GM18517 (cell line): ENCODE results near the gene PRKAR1B.
"Not testable (repeated sequence)": the region's sequence is repeated elsewhere in the genome, so short reads cannot be mapped to it uniquely, and the experiment has no call there.

ENCODE experiments used
- ATAC-seq: cut with Tn5 transposase; IDR thresholded peaks from one replicate; pipeline ENCODE4 v1.9.1; 2021; ENCODE audit warnings: mild to moderate bottlenecking, moderate library complexity; ENCODE audit not compliant: unreplicated experiment

The PRKAR1B gene

GRCh38 chr7:757741-758163, 30.7 kb upstream of the PRKAR1B start:
- no peak for ATAC-seq

GRCh38 chr7:756928-757560, 30.0 kb upstream of the PRKAR1B start:
- no peak for ATAC-seq

- no peak for ATAC-seq
Observed at GRCh38 chr7:756231-756927, 29.3 kb upstream of the PRKAR1B start.

- no peak for ATAC-seq
Observed at GRCh38 chr7:755413-755805, 28.3 kb upstream of the PRKAR1B start.

GRCh38 chr7:754531-755412, 27.7 kb upstream of the PRKAR1B start:
- ATAC-seq, result no peak

- no peak for ATAC-seq
Observed at GRCh38 chr7:753190-753589, 26.1 kb upstream of the PRKAR1B start.

GRCh38 chr7:752256-752655, 25.2 kb upstream of the PRKAR1B start:
- ATAC-seq, result not testable (repeated sequence)

GRCh38 chr7:751826-752225, 24.7 kb upstream of the PRKAR1B start:
- ATAC-seq, result no peak

- no peak for ATAC-seq
Observed at GRCh38 chr7:750111-750905, 23.2 kb upstream of the PRKAR1B start.

GRCh38 chr7:749140-749551, 22.1 kb upstream of the PRKAR1B start:
- ATAC-seq, result no peak

GRCh38 chr7:748446-748845, 21.4 kb upstream of the PRKAR1B start:
- ATAC-seq, result no peak

GRCh38 chr7:747186-747585, 20.1 kb upstream of the PRKAR1B start:
- ATAC-seq, result no peak

- no peak for ATAC-seq
Observed at GRCh38 chr7:746155-747061, 19.3 kb upstream of the PRKAR1B start.

- no peak for ATAC-seq
Observed at GRCh38 chr7:745431-746154, 18.5 kb upstream of the PRKAR1B start.

GRCh38 chr7:744854-745430, 17.9 kb upstream of the PRKAR1B start:
- ATAC-seq, result no peak

- not testable (repeated sequence) for ATAC-seq
Observed at GRCh38 chr7:744128-744520, 17.0 kb upstream of the PRKAR1B start.

- not testable (repeated sequence) for ATAC-seq
Observed at GRCh38 chr7:743341-744127, 16.5 kb upstream of the PRKAR1B start.

GRCh38 chr7:742791-743190, 15.7 kb upstream of the PRKAR1B start:
- no peak for ATAC-seq
